B cell (primary cell): ENCODE measurements around the gene TELO2. TPM values are rescaled to one million over a fixed set of nuclear protein-coding genes. Genes with fewer than 3 reads are reported as not detected.

ENCODE experiments used
- ATAC-seq: fragments of 200-7000 bp; cut with Tn5 transposase; one replicate; pipeline ENCODE4 v1.10.0; 2021; ENCODE audit warnings: low read depth, mild to moderate bottlenecking, moderate number of reproducible peaks, moderate library complexity
- CTCF ChIA-PET: fragments of 350-600 bp; sonication (Branson Sonifier 250); formaldehyde crosslinking; loops from one replicate; lab custom pipeline; 2021; ENCODE audit warnings: antibody characterized with exemption, inconsistent platforms; lab: Charles Lee
- POLR2A ChIA-PET: fragments of 350-600 bp; sonication (Branson Sonifier 250); formaldehyde crosslinking; loops from one replicate; lab custom pipeline; 2021; ENCODE audit warnings: antibody characterized with exemption; lab: Charles Lee
- DNase-seq: peaks from one replicate; pipeline ENCODE4 v3.0.0; 2013
- H2AFZ ChIP-seq: 2 replicates; pipeline ENCODE4 v1.6.1; 2012; ENCODE audit warnings: mild to moderate bottlenecking, low read depth, low read length; ENCODE audit not compliant: insufficient read depth, poor library complexity, severe bottlenecking
- H3K27ac ChIP-seq, 2 donors: 1 replicate in 1 of 2; 2 replicates in 1 of 2; pipeline ENCODE4 v1.5.1; 2012 to 2013; ENCODE audit warnings: low read length in 2 of 2, mild to moderate bottlenecking in 2 of 2, moderate library complexity in 1 of 2
- H3K27me3 ChIP-seq, 4 experiments: fragments of 200-600 bp in 1 of 4; sonication (generic) in 1 of 4; replicated peaks in 1 of 4; 1 replicate in 2 of 4; 2 replicates in 2 of 4; pipeline versions ENCODE4 v1.6.1 to v1.7.0; 2013 to 2016; ENCODE audit warnings: low read length in 3 of 4, mild to moderate bottlenecking in 2 of 4, mixed read lengths in 1 of 4, moderate library complexity in 1 of 4; ENCODE audit not compliant: insufficient read depth in 4 of 4, control insufficient read depth in 3 of 4; ENCODE audit errors: control extremely low read depth in 1 of 4
- H3K36me3 ChIP-seq, 2 experiments: replicated peaks in 1 of 2; 1 replicate in 1 of 2; 2 replicates in 1 of 2; pipeline versions ENCODE4 v1.6.1 to v1.7.1; 2013; ENCODE audit warnings: low read length in 1 of 2; ENCODE audit not compliant: insufficient read depth in 2 of 2, control insufficient read depth in 1 of 2; ENCODE audit errors: control extremely low read depth in 1 of 2, extremely low read depth in 1 of 2
- H3K4me1 ChIP-seq, 2 donors: fragments of 200-600 bp in 1 of 2; sonication (generic) in 1 of 2; 1 replicate in 1 of 2; 2 replicates in 1 of 2; pipeline versions ENCODE4 v1.5.1 to v1.6.1; 2013 to 2017; ENCODE audit warnings: low read length in 2 of 2; ENCODE audit not compliant: control insufficient read depth in 2 of 2, insufficient read depth in 2 of 2
- H3K4me2 ChIP-seq: replicated peaks from 2 replicates; pipeline ENCODE3; 2012; ENCODE audit warnings: mild to moderate bottlenecking, low read depth, low read length; ENCODE audit not compliant: poor library complexity, severe bottlenecking
- H3K4me3 ChIP-seq, 5 experiments: fragments of 200-600 bp in 1 of 5; sonication (generic) in 1 of 5; 1 replicate in 3 of 5; 2 replicates in 2 of 5; pipeline versions ENCODE4 v1.5.1 to v1.7.0; 2011 to 2016; ENCODE audit warnings: low read length in 4 of 5, mild to moderate bottlenecking in 4 of 5, low read depth in 2 of 5, control low read depth in 1 of 5, moderate library complexity in 1 of 5; ENCODE audit not compliant: insufficient read depth in 1 of 5; ENCODE audit errors: control extremely low read depth in 1 of 5, extremely low read depth in 1 of 5
- H3K79me2 ChIP-seq: fragments of 200-600 bp; sonication (generic); one replicate; pipeline ENCODE4 v1.6.0; 2016; ENCODE audit warnings: low read length; ENCODE audit not compliant: control insufficient read depth, insufficient read depth
- H3K9ac ChIP-seq: fragments of 200-600 bp; sonication (generic); 2 replicates; pipeline ENCODE4 v1.6.1; 2017; ENCODE audit warnings: mild to moderate bottlenecking, low read length, moderate library complexity
- H3K9me3 ChIP-seq, 3 donors: one replicate each; pipeline versions ENCODE4 v1.6.1 to v1.7.1; 2013; ENCODE audit warnings: low read length in 2 of 3; ENCODE audit not compliant: control insufficient read depth in 2 of 3, insufficient read depth in 1 of 3; ENCODE audit errors: control extremely low read depth in 1 of 3
- H4K20me1 ChIP-seq: 2 replicates; pipeline ENCODE4 v1.6.0; 2012; ENCODE audit warnings: mild to moderate bottlenecking, low read length; ENCODE audit not compliant: insufficient read depth, control insufficient read depth, poor library complexity, severe bottlenecking
- H3K27ac Mint-ChIP-seq: one replicate; pipeline ENCODE4 v1.8.0; 2021; ENCODE audit warnings: mixed read lengths
- H3K27me3 Mint-ChIP-seq: one replicate; pipeline ENCODE4 v1.8.0; 2021; ENCODE audit warnings: mixed read lengths
- H3K4me1 Mint-ChIP-seq: one replicate; pipeline ENCODE4 v1.8.0; 2021; ENCODE audit warnings: mixed read lengths
- H3K4me3 Mint-ChIP-seq: one replicate; pipeline ENCODE4 v1.8.0; 2021; ENCODE audit warnings: mixed read lengths
- H3K9me3 Mint-ChIP-seq: one replicate; pipeline ENCODE4 v1.8.0; 2022; ENCODE audit warnings: mixed read lengths; ENCODE audit not compliant: insufficient read depth
- CTCF ChIP-seq: fragments of 200-600 bp; IDR thresholded peaks from one replicate; pipeline ENCODE4 v1.8.0; 2022; ENCODE audit warnings: antibody characterized with exemption, mild to moderate bottlenecking
- EZH2 ChIP-seq: IDR thresholded peaks from 2 replicates; pipeline ENCODE4 v1.6.1; 2012; ENCODE audit warnings: borderline replicate concordance, low read depth, mild to moderate bottlenecking, moderate library complexity, low read length; ENCODE audit not compliant: insufficient read depth, poor library complexity, severe bottlenecking
- WGBS: methylation state at CpG from one replicate; pipeline ENCODE4 v1.1.5; 2013; ENCODE audit warnings: missing lambda C conversion rate; ENCODE audit not compliant: insufficient coverage; 5-methylcytosine and 5-hydroxymethylcytosine counted together
- intact Hi-C: fragments of 100-400 bp; cut with micrococcal nuclease; formaldehyde crosslinking; loops from one replicate; pipeline ENCODE4 v1.10.0; 2022
- polyA plus RNA-seq: library from polyadenylated mRNA; depleted of rRNA; stranded (reverse); fragments of >200 nt; gene quantifications from 2 replicates; pipeline ENCODE4 v1.2.3, GENCODE V29; 2012
- total RNA-seq, 2 donors: library from RNA; stranded (reverse); fragments of 120-200 nt in 1 of 2; gene quantifications; 1 replicate in 1 of 2; 2 replicates in 1 of 2; pipeline versions ENCODE4 v1.2.3 to v1.2.4, GENCODE V29; 2013 to 2022

The TELO2 gene
- total and polyA plus RNA-seq, 2 donors (not counting 1 experiment from before 2014, with no cell fraction given), result 81.9 to 136 TPM

GRCh38 chr16:1474082-1474795 lies 18.9 kb upstream of the TELO2 start:
- H3K27me3 Mint-ChIP-seq, result no peaks in the 10 kb centered on the region
- peaks cover 56% of the 10 kb centered on the region for H3K4me1 Mint-ChIP-seq
- Histone ChIP-seq H3K4me2 (peak overlapping the region; percentile 97), H3K79me2 (peaks cover 84% of the 10 kb centered on the region), H3K9ac (peak overlapping the region; percentile 82), H2AFZ (peak overlapping the region; percentile 90), H3K36me3 (no peaks in the 10 kb centered on the region), H4K20me1 (peaks cover 23% of the 10 kb centered on the region), H3K27ac (peak overlapping the region; percentile 29 to 96), H3K9me3 (peaks cover 0 to 2% (median 0%) of the 10 kb centered on the region in 3 donors), H3K4me1 (peaks cover 45 to 62% of the 10 kb centered on the region in 2 donors), H3K27me3 (no peaks in the 10 kb centered on the region), H3K4me3 (peak overlapping the region; percentile 57 to 80 (median 70))
- peak overlapping the region; percentile 74 for H3K27ac Mint-ChIP-seq
- ATAC-seq, result peak; percentile 5
- CTCF ChIA-PET, result interaction anchor here (0.7 kb wide), 1 partner anchor 103 kb away, joined by 3 read pairs; no protein-coding TSS in a partner anchor
- POLR2A ChIA-PET, result interaction anchor here (2.1 to 2.5 kb wide), 2 partner anchors 15 to 19 kb away, joined by 9 to 12 read pairs; partner anchors contain the start of gene TELO2
- H3K4me3 Mint-ChIP-seq, result peak overlapping the region; percentile 87
- no peaks in the 10 kb centered on the region for H3K9me3 Mint-ChIP-seq
- TF ChIP-seq CTCF, result no peak
- no peak for TF ChIP-seq EZH2
- peak; percentile 46 for DNase-seq
- 11% methylated on average over 57 of the region's 57 CpGs for WGBS
- intact Hi-C loops, result loop anchor here (2.0 kb wide), 1 partner anchor 59 kb away; the partner anchor contains the start of gene UNKL
